Activated T-cell treated with anti-CD3 and anti-CD28 coated beads for 4 hours (primary cell): ENCODE measurements around the gene TAF11L10.
"Not testable (repeated sequence)": the region's sequence is repeated elsewhere in the genome, so short reads cannot be mapped to it uniquely, and the experiment has no call there.

Experiments
- DNase-seq: peaks from one replicate; pipeline ENCODE4 v3.0.0-alpha.2; 2020

Gene TAF11L10

GRCh38 chr5:17597728-17598127, at the start of gene TAF11L10:
Gene TAF11L10, minus strand, starts transcription at chr5:17597828.
- DNase-seq: not testable (repeated sequence)

DNA sequence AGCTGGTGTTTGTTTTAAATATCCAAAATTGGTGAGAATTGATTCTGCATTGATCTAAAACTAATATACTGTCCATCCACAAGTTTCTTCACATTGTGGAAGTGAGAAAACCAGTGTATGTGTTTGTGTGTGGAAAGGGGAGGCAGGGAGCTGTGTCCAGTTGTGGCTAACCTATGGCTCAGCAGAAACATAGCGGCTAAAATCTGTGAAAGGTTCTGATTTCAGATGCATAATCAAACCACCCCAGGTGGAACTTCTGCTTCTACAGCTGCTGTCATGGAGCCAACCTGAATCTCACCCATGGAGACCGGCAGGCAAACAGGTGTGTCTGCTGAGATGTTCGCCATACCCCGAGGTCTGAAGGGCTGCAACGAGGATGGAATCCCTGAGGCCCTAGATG, 36.5 kb upstream of the TAF11L10 start, which contains the start of gene TAF11L14:
Gene TAF11L14 (plus strand): TSS at position 301 of the 400 bp plus-strand sequence.
- DNase-seq: no peak

DNA sequence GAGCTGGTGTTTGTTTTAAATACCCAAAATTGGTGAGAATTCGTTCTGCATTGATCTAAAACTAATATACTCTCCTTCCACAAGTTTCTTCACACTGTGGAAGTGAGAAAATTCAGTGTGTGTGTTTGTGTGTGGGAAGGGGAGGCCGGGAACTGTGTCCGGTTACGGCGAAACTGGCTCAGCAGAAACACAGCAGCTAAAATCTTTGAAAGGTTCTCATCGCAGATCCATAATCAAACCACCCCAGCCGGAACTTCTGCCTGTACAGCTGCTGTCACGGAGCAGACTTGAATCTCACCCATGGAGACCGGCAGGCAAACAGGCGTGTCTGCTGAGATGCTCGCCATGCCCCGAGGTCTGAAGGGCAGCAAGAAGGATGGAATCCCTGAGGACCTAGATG, 34.2 kb upstream of the TAF11L10 start, which contains the start of gene TAF11L13:
Gene TAF11L13 (plus strand): TSS at position 301 of the 400 bp plus-strand sequence.
- not testable (repeated sequence) for DNase-seq

- no peak for DNase-seq
These were observed 28.1 kb upstream of the TAF11L10 start for GRCh38 chr5:17625686-17626085.

- no peak for DNase-seq
These were observed 23.0 kb upstream of the TAF11L10 start for GRCh38 chr5:17620627-17621026.

DNA sequence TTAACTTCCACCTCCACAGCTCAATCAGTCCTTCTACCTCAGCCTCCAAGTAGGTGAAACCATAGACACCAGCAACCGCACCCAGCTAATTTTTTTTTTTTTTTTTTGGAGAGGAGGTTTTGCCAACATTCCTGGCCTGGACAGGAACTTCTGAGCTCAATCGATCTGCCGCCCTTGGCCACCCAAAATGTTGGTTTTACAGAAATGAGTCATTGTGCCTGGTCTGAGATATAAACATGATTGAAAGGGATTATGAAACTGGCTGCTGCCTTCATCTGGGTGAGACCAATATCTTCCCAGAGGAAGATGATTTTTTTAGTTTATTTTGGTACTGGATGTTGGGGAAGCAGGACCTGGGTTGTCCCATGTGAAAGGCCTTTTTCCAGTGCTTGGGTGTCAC, 21.7 kb upstream of the TAF11L10 start:
- no peak for DNase-seq

GRCh38 chr5:17614872-17615605, 17.4 kb upstream of the TAF11L10 start:
- DNase-seq: no peak

GRCh38 chr5:17610092-17610491, 12.5 kb upstream of the TAF11L10 start, which contains the start of gene TAF11L12:
Gene TAF11L12, plus strand, starts transcription at chr5:17610392.
- not testable (repeated sequence) for DNase-seq

DNA sequence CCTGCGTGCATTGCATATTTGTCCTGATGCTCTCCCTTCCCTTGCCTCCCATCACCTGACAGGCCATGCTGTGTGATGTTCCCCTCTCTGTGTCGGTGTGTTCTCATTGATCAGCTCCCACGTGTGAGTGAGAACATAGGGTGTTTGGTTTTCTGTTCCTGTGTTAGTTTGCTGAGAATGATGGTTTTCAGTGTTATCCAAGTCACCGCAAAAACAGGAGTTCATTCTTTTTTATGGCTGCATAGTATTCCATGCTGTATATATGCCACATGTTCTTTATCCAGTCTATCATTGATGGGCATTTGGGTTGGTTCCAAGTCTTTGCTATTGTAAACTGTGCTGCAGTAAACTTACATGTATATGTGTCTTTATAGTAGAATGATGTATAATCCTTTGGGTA, 9.8 kb upstream of the TAF11L10 start:
- DNase-seq: not testable (repeated sequence)

DNA sequence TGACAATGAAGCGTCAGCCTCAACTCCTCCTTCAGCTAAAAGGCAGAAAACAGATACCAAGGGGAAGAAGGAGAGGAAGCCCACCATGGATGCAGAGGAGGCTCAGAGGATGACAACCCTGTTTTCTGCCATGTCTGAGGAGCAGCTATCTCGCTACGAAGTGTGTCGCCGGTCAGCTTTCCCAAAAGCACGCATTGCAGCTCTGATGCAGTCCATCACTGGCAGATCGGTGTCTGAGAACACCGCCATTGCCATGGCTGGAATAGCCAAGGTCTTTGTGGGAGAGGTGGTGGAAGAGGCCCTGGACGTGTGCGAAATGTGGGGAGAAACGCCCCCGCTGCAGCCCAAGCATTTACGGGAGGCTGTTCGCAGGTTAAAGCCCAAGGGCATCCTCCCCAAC, 7.3 kb upstream of the TAF11L10 start:
- no peak for DNase-seq

DNA sequence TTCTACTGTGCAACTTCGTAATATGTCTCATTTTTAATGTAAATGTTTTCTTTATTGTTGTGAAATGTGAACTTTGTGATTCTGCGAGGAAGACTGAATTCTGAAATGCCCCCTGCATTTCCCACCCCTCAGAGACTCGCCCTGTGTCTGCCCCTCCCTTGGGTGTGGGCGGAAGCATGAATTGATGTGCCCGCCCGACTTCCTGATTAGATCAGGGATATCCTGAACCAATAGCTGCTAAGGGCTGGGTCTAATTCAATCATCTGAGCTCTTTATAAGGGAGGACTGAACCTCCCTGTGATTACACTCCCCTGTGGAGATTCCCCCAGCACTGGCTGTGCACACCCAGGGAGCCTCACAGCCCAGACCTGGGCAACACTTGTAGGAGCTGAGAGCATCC, 6.3 kb upstream of the TAF11L10 start, which contains the start of gene TAF11L11:
Gene TAF11L11 (plus strand): TSS at position 304 of the 400 bp plus-strand sequence.
- not testable (repeated sequence) for DNase-seq

DNA sequence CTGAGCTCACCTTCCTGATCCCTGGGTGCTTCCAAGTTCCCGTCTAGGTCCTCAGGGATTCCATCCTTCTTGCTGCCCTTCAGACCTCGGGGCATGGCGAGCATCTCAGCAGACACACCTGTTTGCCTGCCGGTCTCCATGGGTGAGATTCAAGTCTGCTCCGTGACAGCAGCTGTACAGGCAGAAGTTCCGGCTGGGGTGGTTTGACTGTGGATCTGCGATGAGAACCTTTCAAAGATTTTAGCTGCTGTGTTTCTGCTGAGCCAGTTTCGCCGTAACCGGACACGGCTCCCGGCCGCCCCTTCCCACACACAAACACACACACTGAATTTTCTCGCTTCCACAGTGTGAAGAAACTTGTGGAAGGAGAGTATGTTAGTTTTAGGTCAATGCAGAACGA, 3.4 kb downstream of the TAF11L10 start, which contains the start of gene TAF11L9:
Gene TAF11L9 (minus strand): TSS at position 140 of the 400 bp plus-strand sequence.
- not testable (repeated sequence) for DNase-seq

GRCh38 chr5:17590860-17591259, 6.8 kb downstream of the TAF11L10 start, which contains the start of gene TAF11L8:
Gene TAF11L8, minus strand, starts transcription at chr5:17590960.
- DNase-seq: not testable (repeated sequence)

- DNase-seq: not testable (repeated sequence)
These were observed 12.0 kb downstream of the TAF11L10 start, which contains the start of gene TAF11L7 for GRCh38 chr5:17585658-17586057. Gene TAF11L7, minus strand, starts transcription at chr5:17585758.
